ENCODE data around the gene TNPO2.
A peak's percentile ranks its signal among the peaks of the same experiment; 100 is the strongest.
"Not testable (repeated sequence)": the region's sequence is repeated elsewhere in the genome, so short reads cannot be mapped to it uniquely, and the experiment has no call there.

DNA sequence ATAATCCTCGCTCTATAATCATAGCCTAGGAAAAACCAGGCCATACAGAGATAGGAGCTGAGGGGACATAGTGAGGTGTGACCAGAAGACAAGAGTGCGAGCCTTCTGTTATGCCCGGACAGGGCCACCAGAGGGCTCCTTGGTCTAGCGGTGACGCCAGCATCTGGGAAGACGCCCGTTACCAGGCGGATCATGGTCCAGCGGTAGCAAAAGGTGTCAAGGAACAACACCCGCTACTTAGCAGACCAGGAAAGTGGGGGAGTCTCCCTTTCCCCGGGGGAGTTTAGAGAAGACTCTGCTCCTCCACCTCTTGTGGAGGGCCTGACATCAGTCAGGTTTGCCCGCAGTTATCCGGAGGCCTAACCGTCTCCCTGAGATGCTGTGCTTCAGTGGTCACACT lies 11.7 kb downstream of the TNPO2 start:
- TF ChIP-seq, protein P1, sequence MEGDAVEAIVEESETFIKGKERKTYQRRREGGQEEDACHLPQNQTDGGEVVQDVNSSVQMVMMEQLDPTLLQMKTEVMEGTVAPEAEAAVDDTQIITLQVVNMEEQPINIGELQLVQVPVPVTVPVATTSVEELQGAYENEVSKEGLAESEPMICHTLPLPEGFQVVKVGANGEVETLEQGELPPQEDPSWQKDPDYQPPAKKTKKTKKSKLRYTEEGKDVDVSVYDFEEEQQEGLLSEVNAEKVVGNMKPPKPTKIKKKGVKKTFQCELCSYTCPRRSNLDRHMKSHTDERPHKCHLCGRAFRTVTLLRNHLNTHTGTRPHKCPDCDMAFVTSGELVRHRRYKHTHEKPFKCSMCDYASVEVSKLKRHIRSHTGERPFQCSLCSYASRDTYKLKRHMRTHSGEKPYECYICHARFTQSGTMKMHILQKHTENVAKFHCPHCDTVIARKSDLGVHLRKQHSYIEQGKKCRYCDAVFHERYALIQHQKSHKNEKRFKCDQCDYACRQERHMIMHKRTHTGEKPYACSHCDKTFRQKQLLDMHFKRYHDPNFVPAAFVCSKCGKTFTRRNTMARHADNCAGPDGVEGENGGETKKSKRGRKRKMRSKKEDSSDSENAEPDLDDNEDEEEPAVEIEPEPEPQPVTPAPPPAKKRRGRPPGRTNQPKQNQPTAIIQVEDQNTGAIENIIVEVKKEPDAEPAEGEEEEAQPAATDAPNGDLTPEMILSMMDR (IDR thresholded peaks at IDR 0.05): peak in 3 of 5 experiments; percentile 15 to 37 (median 27)
- TF ChIP-seq POLR2A, EP300 (IDR thresholded peaks at IDR 0.05): not testable (repeated sequence)

All from tibial nerve (tissue), 4 donors.